ENCODE measurements around the gene NPTXR. TPM values are rescaled to one million over a fixed set of nuclear protein-coding genes. Genes with fewer than 3 reads are reported as not detected.

Gene NPTXR
- total and polyA plus RNA-seq, 2 donors (not counting 1 experiment from before 2014, with no cell fraction given) = 1.0 to 2.0 TPM

- Histone ChIP-seq H3K27ac (ENCODE audit: insufficient read depth, low read length) (no peak overlapping the region), H3K4me1 (ENCODE audit: control insufficient read depth, extremely low read depth, insufficient read depth, low read length) (peaks cover 2% of the 10 kb centered on the region), H3K27me3 (ENCODE audit: control insufficient read depth, insufficient read depth, low read length) (no peaks in the 10 kb centered on the region), H3K36me3 (ENCODE audit: control insufficient read depth, insufficient read depth, low read length) (peaks cover 19% of the 10 kb centered on the region), H4K20me1 (ENCODE audit: control insufficient read depth, extremely low read depth, insufficient read depth, low read length) (peaks cover 2% of the 10 kb centered on the region), H3K9me3 (ENCODE audit: control insufficient read depth, insufficient read depth, low read depth, low read length) (no peaks in the 10 kb centered on the region), H3K4me2 (ENCODE audit: extremely low read depth, insufficient read depth, low read length) (no peak overlapping the region), H3K9ac (ENCODE audit: insufficient read depth, low read length) (no peak overlapping the region), H3K4me3 (replicated peaks in 1 of 4; ENCODE audit: control extremely low read depth in 1 of 4, insufficient read depth in 1 of 4, low read depth in 3 of 4, low read length in 4 of 4) (no peak overlapping the region), H2AFZ (ENCODE audit: low read length) (no peak overlapping the region), H3K79me2 (ENCODE audit: control insufficient read depth, insufficient read depth, low read length) (peaks cover 7% of the 10 kb centered on the region)
- DNase-seq (ENCODE audit: low read depth in 2 of 2) = no peak
- no peak for TF ChIP-seq CTCF (conservative IDR thresholded peaks at IDR 0.05 in 1 of 2, IDR thresholded peaks at IDR 0.05 in 1 of 2; ENCODE audit: low read depth in 1 of 2, low read length in 2 of 2)
- TF ChIP-seq EZH2 (IDR thresholded peaks at IDR 0.05; ENCODE audit: low read length, missing control alignments) = no peak
Observed at GRCh38 chr22:38865201-38866023, 21.6 kb upstream of the NPTXR start.

- Histone ChIP-seq H3K27ac (ENCODE audit: insufficient read depth, low read length) (no peak overlapping the region), H3K4me2 (ENCODE audit: extremely low read depth, insufficient read depth, low read length) (no peak overlapping the region), H3K36me3 (ENCODE audit: control insufficient read depth, insufficient read depth, low read length) (peaks cover 15% of the 10 kb centered on the region), H4K20me1 (ENCODE audit: control insufficient read depth, extremely low read depth, insufficient read depth, low read length) (no peaks in the 10 kb centered on the region), H3K79me2 (ENCODE audit: control insufficient read depth, insufficient read depth, low read length) (peaks cover under 1% of the 10 kb centered on the region), H2AFZ (ENCODE audit: low read length) (no peak overlapping the region), H3K27me3 (ENCODE audit: control insufficient read depth, insufficient read depth, low read length) (no peaks in the 10 kb centered on the region), H3K4me3 (replicated peaks in 1 of 4; ENCODE audit: control extremely low read depth in 1 of 4, insufficient read depth in 1 of 4, low read depth in 3 of 4, low read length in 4 of 4) (no peak overlapping the region), H3K4me1 (ENCODE audit: control insufficient read depth, extremely low read depth, insufficient read depth, low read length) (no peaks in the 10 kb centered on the region), H3K9ac (ENCODE audit: insufficient read depth, low read length) (no peak overlapping the region), H3K9me3 (ENCODE audit: control insufficient read depth, insufficient read depth, low read depth, low read length) (no peaks in the 10 kb centered on the region)
- TF ChIP-seq EZH2 (IDR thresholded peaks at IDR 0.05; ENCODE audit: low read length, missing control alignments) (no peak), CTCF (conservative IDR thresholded peaks at IDR 0.05 in 1 of 2, IDR thresholded peaks at IDR 0.05 in 1 of 2; ENCODE audit: low read depth in 1 of 2, low read length in 2 of 2) (no peak)
- DNase-seq (ENCODE audit: low read depth in 2 of 2) = peak in 1 of 2 donors; percentile 40
Observed at GRCh38 chr22:38864361-38865191, 20.7 kb upstream of the NPTXR start.

GRCh38 chr22:38863531-38864131 is 19.8 kb upstream of the NPTXR start:
- no peaks in the 10 kb centered on the region for H3K27me3 ChIP-seq (ENCODE audit: control insufficient read depth, insufficient read depth, low read length)
- H3K79me2 ChIP-seq (ENCODE audit: control insufficient read depth, insufficient read depth, low read length) = no peaks in the 10 kb centered on the region
- peaks cover 15% of the 10 kb centered on the region for H3K36me3 ChIP-seq (ENCODE audit: control insufficient read depth, insufficient read depth, low read length)
- no peak for DNase-seq (ENCODE audit: low read depth in 2 of 2)
- H3K27ac ChIP-seq (ENCODE audit: insufficient read depth, low read length) = no peak overlapping the region
- H3K4me2 ChIP-seq (ENCODE audit: extremely low read depth, insufficient read depth, low read length) = no peak overlapping the region
- no peak overlapping the region for H3K9ac ChIP-seq (ENCODE audit: insufficient read depth, low read length)
- H3K9me3 ChIP-seq (ENCODE audit: control insufficient read depth, insufficient read depth, low read depth, low read length) = no peaks in the 10 kb centered on the region
- H3K4me3 ChIP-seq (replicated peaks in 1 of 4; ENCODE audit: control extremely low read depth in 1 of 4, insufficient read depth in 1 of 4, low read depth in 3 of 4, low read length in 4 of 4) = no peak overlapping the region
- no peaks in the 10 kb centered on the region for H4K20me1 ChIP-seq (ENCODE audit: control insufficient read depth, extremely low read depth, insufficient read depth, low read length)
- TF ChIP-seq CTCF (conservative IDR thresholded peaks at IDR 0.05 in 1 of 2, IDR thresholded peaks at IDR 0.05 in 1 of 2; ENCODE audit: low read depth in 1 of 2, low read length in 2 of 2) = no peak
- TF ChIP-seq EZH2 (IDR thresholded peaks at IDR 0.05; ENCODE audit: low read length, missing control alignments) = no peak
- no peak overlapping the region for H2AFZ ChIP-seq (ENCODE audit: low read length)
- H3K4me1 ChIP-seq (ENCODE audit: control insufficient read depth, extremely low read depth, insufficient read depth, low read length) = no peaks in the 10 kb centered on the region
